Fibroblast of villous mesenchyme (primary cell): ENCODE data around the gene IRF9. TPM values are rescaled to one million over a fixed set of nuclear protein-coding genes. Genes with fewer than 3 reads are reported as not detected.

ENCODE experiments used
- DNase-seq: peaks from one replicate; pipeline ENCODE4 v3.0.0-alpha.2; 2010; ENCODE audit warnings: low read depth
- H3K4me3 ChIP-seq: 2 replicates; pipeline ENCODE4 v1.5.1; 2011; ENCODE audit warnings: low read depth, mild to moderate bottlenecking, low read length
- CTCF ChIP-seq: IDR thresholded peaks from 2 replicates; pipeline ENCODE4 v1.5.1; 2012; ENCODE audit warnings: low read depth, mild to moderate bottlenecking, low read length; ENCODE audit not compliant: insufficient read depth
- total RNA-seq: library from RNA; depleted of rRNA; stranded (reverse); fragments of >200 nt; gene quantifications from 2 replicates; pipeline ENCODE4 v1.2.3, GENCODE V29; 2012

IRF9 gene
- total RNA-seq, 1 donor = 96.7 TPM

- no peak for TF ChIP-seq CTCF
- DNase-seq = no peak
- H3K4me3 ChIP-seq = no peak overlapping the region
Measured at GRCh38 chr14:24182110-24182882, 21.2 kb downstream of the IRF9 start.

- TF ChIP-seq CTCF = no peak
- H3K4me3 ChIP-seq = no peak overlapping the region
- no peak for DNase-seq
Measured at GRCh38 chr14:24183014-24183481, 22.0 kb downstream of the IRF9 start.

GRCh38 chr14:24184104-24184970 lies 23.3 kb downstream of the IRF9 start:
- H3K4me3 ChIP-seq = no peak overlapping the region
- TF ChIP-seq CTCF = no peak
- DNase-seq = no peak

GRCh38 chr14:24185026-24185425 lies 24.0 kb downstream of the IRF9 start:
- no peak for DNase-seq
- no peak for TF ChIP-seq CTCF
- H3K4me3 ChIP-seq = no peak overlapping the region

- TF ChIP-seq CTCF = no peak
- no peak overlapping the region for H3K4me3 ChIP-seq
- DNase-seq = no peak
Measured at GRCh38 chr14:24185741-24186140, 24.7 kb downstream of the IRF9 start.

GRCh38 chr14:24186831-24187538 lies 25.9 kb downstream of the IRF9 start:
- H3K4me3 ChIP-seq = no peak overlapping the region

More at GRCh38 chr14:24186831-24187538, 25.9 kb downstream of the IRF9 start:
- no peak for TF ChIP-seq CTCF
- DNase-seq = no peak
